ENCODE results near the gene RNF126.

The RNF126 gene

DNA sequence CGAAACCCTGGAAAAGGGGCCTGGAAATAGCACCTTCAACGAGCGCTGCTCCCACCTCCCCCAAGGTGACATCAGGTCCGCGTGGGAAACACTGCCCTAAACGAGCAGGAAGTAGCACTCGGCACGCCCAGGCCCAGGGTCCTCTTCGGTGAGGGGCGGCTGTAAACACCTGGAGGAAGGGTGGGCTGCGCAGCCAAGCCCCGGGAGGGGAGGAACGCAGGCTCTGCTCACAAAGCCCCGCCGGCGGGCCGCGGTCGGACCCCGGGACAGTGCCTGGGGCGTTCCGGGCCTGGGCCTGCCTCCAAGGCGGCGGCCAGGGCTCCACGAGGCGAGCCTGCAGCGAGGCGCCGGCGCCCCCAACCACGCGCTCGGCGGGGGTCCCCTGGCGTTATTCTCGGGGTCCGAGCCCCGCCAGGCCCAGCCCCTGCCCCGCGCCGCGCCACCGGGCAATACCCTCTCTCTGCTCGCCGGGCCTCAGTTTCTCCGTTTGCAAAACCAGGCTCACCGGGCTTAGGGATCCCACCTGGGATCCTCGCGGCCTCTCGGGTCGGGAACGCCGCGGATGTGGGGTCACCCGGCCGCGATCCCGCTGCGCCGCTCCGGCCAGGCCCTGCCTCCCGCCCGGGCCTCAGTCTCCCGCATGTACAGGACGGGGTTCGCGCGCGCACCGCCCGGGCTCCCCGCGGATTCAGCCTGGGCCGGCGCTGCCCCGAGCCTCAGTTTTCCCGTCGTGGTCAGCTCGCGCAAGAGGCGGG, 630 bp downstream of the RNF126 start:
- no peak for DNase-seq (ENCODE audit: low read depth)

- no peak for DNase-seq (ENCODE audit: low read depth)
Measured at GRCh38 chr19:661427-662196, 1.4 kb downstream of the RNF126 start.

DNA sequence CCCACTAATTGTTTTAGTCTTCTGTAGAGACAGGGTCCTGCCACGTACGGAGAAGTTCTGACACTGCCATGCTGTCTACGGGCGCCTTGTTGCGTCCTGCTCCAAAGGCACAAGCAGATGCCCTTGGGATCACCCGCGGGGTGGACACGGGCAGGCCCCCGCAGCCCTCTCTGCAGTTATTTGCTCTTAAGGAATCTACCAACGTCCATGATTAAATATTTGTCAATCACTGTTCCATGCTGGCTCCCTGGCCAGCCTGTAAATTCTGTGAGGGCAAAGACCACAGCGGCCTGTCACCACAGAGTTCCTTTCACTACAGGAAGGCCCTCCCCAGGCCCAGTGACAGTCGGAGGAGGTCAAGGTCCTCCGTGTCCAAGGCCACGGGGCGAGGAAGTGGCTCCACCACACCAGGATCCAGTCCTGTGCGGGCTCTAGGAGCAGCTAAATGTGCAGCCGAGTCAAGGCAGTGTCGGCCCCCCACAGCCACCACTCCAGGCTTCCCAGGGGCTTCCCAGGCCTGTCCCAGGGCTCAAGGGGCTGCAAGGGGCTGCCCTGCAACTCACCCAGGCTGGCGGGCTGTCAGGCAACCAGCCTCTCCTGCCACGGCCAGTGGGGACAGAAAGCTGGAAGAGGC, 2.1 kb downstream of the RNF126 start:
- DNase-seq (ENCODE audit: low read depth), result no peak

DNA sequence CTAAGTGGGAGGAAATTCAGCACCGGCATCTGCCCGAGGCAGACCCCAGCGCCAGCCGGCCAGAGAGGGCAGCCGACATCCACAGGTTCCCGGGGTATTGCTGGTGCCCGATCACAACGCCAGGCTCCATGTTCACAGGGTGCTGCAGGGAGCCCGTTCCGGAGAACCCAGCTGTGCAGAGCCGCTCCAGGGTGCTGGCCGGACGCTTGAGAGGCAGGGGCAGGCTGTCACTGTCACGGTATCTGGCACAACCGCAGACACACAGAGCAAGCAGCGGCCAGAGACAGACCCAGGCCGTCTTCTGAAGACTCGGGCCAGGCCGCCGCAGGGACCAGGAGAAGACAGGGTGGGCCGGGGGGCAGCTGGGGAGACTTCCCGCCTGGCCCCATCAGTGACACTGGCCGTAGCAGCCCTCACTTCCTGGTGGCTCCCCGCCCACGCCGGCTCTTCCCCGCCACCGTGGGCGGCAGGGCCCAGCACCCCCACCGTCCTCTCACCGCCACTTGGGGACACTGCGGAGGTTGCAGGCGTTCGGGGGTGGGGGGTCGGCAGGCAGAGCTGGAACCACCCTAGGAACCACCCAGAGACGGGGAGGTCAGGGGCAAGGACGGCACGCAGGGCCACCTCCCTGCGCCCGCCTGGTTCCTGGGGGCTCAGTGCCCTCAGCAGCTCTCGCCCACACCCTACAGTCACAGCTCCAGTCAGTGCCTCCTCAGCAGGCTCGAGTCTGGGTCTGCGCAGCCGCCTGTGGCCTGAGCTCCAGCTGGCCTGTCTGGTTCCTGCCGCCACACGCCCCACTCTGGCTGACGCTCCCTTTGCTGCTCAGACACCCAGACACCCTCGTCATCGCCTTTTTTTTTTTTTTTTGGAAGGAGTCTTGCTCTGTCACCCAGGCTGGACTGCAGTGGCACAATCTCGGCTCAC, 3.8 kb downstream of the RNF126 start:
- DNase-seq (ENCODE audit: low read depth), result no peak

GRCh38 chr19:658059-658839, 4.8 kb downstream of the RNF126 start:
- DNase-seq (ENCODE audit: low read depth), result no peak

GRCh38 chr19:657611-658010, 5.4 kb downstream of the RNF126 start:
- DNase-seq (ENCODE audit: low read depth), result no peak

- no peak for DNase-seq (ENCODE audit: low read depth)
Measured at GRCh38 chr19:656751-657559, 6.1 kb downstream of the RNF126 start.

DNA sequence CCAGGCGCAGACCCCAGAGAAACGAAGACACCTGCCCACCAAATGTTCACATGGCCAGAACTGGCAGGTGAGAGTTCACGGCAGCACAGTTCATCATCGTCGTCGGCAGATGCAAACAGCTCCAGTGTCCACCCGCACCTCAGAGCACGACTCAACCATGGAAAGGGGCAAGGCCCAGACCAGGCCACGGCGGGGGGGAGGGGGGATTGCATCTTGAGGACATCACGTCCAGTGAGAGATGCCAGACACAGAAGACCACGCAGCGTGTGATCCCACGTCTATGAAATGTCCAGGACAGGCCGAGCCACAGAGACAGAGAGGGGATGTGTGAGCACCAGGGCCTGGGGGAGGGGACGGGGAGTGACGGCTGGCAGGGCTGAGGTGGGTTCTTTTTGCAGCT, 7.3 kb downstream of the RNF126 start:
- no peak for DNase-seq (ENCODE audit: low read depth)

DNA sequence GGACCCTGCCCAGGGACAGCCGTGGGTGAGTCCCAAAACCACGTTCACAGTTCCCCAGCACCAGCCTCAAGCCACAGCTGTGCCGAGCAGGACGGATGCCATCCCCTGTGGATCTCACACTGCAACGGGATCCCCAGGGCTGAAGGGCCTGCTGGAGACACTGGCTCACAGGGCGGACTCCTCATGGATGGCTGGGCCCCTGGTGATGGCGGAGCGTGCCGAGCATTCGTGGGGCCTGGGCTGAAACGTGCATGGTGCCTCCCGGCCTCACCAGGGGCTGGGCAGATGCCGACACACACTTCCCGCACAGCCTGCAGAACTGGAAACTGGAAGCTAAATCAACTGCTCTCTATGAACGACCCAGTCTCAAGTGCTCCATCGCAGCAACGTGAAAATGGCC, 9.6 kb downstream of the RNF126 start:
- DNase-seq (ENCODE audit: low read depth), result no peak

- no peak for DNase-seq (ENCODE audit: low read depth)
Measured at GRCh38 chr19:652467-653389, 10.3 kb downstream of the RNF126 start.

DNA sequence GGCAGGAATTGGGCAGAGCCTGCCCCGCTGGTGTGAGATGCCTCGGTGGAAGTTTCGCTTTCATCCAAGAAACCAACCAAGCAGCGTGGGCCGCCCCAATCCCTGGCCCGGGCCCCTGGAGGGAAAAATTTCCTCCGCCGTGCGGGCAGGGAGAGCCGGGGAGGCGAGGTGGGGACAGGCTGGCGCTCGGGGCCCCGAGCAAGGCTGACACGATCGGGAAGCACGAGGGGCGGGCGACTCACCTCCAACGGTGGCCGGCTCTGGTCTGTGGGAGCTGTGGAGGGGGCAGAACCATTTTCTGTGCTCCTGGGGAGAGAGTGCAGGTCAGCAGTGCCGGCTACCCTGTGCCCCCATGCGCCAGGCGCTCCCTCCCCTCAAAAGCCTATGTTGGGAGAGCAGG, 11.0 kb downstream of the RNF126 start:
- DNase-seq (ENCODE audit: low read depth), result no peak

GRCh38 chr19:651114-651818, 11.7 kb downstream of the RNF126 start:
- DNase-seq (ENCODE audit: low read depth), result no peak

DNA sequence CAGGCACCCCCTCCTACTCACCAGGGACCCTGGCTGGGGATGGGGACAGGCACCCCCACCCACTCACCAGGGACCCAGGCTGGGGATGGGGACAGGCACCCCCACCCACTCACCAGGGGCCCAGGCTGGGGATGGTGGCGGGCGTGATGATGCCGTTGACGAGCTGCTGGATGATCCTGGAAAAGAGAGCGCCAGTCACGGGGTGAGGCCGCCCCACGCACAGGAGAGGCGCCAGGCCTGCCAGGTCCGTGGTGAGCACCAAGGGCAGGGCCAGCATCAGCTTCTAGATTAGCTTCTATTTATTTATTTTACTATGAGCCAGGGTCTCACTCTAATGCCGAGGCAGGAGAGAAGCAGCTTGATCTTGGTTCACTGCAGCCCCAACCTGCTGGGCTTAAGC, 12.9 kb downstream of the RNF126 start:
- DNase-seq (ENCODE audit: low read depth), result no peak

- DNase-seq (ENCODE audit: low read depth), result no peak
Measured at GRCh38 chr19:648904-649801, 13.9 kb downstream of the RNF126 start.

- no peak for DNase-seq (ENCODE audit: low read depth)
Measured at GRCh38 chr19:648305-648704, 14.7 kb downstream of the RNF126 start.

DNA sequence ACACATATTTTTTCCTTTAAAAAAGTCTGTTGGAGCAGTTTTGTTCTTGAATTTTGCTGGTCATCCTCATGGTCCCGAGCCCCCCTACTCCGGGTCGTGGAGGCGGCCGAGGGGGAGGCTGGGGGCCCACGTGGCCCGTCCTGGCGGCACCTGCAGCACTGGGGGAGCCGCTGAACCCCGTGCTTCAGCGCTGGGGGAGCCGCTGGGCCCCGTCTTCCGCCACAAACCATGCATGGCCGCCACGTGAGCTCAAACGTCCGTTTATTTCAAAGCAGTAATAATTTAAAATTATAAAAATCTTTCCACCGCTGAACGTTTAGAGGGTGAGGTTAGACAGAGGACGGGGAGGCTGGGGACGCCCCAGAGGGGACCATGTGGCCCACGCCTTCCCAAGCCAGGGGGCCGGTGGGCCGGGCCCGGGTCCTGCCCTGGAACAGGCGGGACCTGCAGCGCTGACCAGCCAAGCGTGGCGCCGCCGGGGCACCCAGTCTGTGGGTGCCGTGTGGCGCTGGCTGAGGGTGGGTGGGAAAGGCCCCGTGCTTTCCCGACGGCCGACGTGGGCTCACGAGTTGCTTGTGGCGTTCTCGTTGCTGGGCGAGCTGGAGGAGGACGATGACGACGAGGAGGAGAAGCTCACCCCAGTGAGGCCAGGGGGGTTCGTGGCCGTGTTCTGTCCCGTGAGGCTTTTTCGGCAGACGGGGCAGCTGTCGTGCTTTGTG, 15.3 kb downstream of the RNF126 start:
- DNase-seq (ENCODE audit: low read depth), result no peak
